ENCODE data around the gene RAB35. TPM values are rescaled to one million over a fixed set of nuclear protein-coding genes. Genes with fewer than 3 reads are reported as not detected.

Gene RAB35
- total and polyA plus RNA-seq, 9 of the 15 experiments (the other 6 are each of a cell fraction or from before 2014, with no cell fraction given), result 0.65 to 76.3 (median 38.9) TPM

- H3K4me1 ChIP-seq (replicated peaks in 1 of 2; ENCODE audit: control insufficient read depth in 2 of 2, insufficient read depth in 2 of 2, low read length in 2 of 2), result peaks cover 0 to 35% of the 10 kb centered on the region in 2 experiments; a peak in 2 of 5 replicates
- no peak for ATAC-seq
- FAIRE-seq, result no peak
- H3K9me1 ChIP-seq (ENCODE audit: control insufficient read depth, insufficient read depth, low read length), result no peaks in the 10 kb centered on the region
- no peaks in the 10 kb centered on the region for H3K9me3 ChIP-seq (replicated peaks; ENCODE audit: control insufficient read depth, insufficient read depth, low read depth, low read length)
- ChIA-PET CTCF (ENCODE audit: low intra/inter-chr PET ratio) (no interaction called here), POLR2A (interaction anchor here (0.8 to 1.6 kb wide), 2 partner anchors 14 to 163 kb away, joined by 3 to 7 read pairs; no protein-coding TSS in a partner anchor)
- intact Hi-C loops (cut with micrococcal nuclease), result no loop called here
- DNase-seq (ENCODE audit: extremely low read depth in 1 of 4, low spot score in 3 of 4), result no peak
- no peaks in the 10 kb centered on the region for H3K27me3 ChIP-seq (ENCODE audit: control insufficient read depth in 2 of 2, insufficient read depth in 2 of 2, low read length in 2 of 2)
- no peak overlapping the region for H3K4me2 ChIP-seq (ENCODE audit: insufficient read depth, low read length)
- peaks cover 42% of the 10 kb centered on the region for H3K79me2 ChIP-seq (ENCODE audit: control insufficient read depth, insufficient read depth, low read length)
- H3K36me3 ChIP-seq (ENCODE audit: control insufficient read depth, insufficient read depth, low read length), result peaks cover 91% of the 10 kb centered on the region; the same call in 2 of the 3 replicates
- H3K4me3 ChIP-seq, result no peak overlapping the region
- peaks cover 18% of the 10 kb centered on the region for H4K20me1 ChIP-seq (replicated peaks; ENCODE audit: control insufficient read depth, insufficient read depth, low read length)
- whole genome bisulfite sequencing (ENCODE audit: insufficient coverage, low coverage, missing lambda C conversion rate), result 86% methylated on average over 11 of the region's 11 CpGs
- peak overlapping the region in 1 of 2 experiments; percentile 31; a peak in 1 of 4 replicates for H3K9ac ChIP-seq (ENCODE audit: insufficient read depth in 1 of 2, low read depth in 2 of 2, low read length in 2 of 2)
- H2AFZ ChIP-seq (ENCODE audit: low read depth, low read length), result no peak overlapping the region
- TF ChIP-seq MBD1 (CRISPR knock-in tag; IDR thresholded peaks at IDR 0.05) (no peak), ZBTB34 (CRISPR knock-in tag; IDR thresholded peaks at IDR 0.05) (no peak), RFX5 (IDR thresholded peaks at IDR 0.05; ENCODE audit: low read depth, low read length) (no peak), THRAP3 (IDR thresholded peaks at IDR 0.05; ENCODE audit: borderline replicate concordance) (no peak), DACH1 (IDR thresholded peaks at IDR 0.05; ENCODE audit: partially characterized antibody) (no peak), MAFK (IDR thresholded peaks at IDR 0.05; ENCODE audit: low read length) (no peak)
- BruUV-seq (replicated peaks), result no TSS peak
- in situ Hi-C loops (cut with MboI), result no loop called here
- H3K27ac ChIP-seq (ENCODE audit: extremely low read depth, low read depth, low read length), result no peak overlapping the region
Measured at GRCh38 chr12:120101182-120101581, 15.4 kb downstream of the RAB35 start.
